Vagina (tissue), 2 donors: Measurements from ENCODE around the gene PTPRD. TPM values are rescaled to one million over a fixed set of nuclear protein-coding genes. Genes with fewer than 3 reads are reported as not detected.

Experiments
- DNase-seq, 2 donors: peaks; one replicate each; pipeline ENCODE4 v3.0.0-alpha.2; 2017; ENCODE audit errors: extremely low spot score in 2 of 2
- H3K27ac ChIP-seq: fragments of 200-600 bp; sonication (generic); one replicate; pipeline ENCODE4 v1.5.1; 2019
- H3K27me3 ChIP-seq: fragments of 200-600 bp; sonication (generic); one replicate; pipeline ENCODE4 v1.5.1; 2019
- H3K36me3 ChIP-seq, 2 donors: fragments of 200-600 bp; sonication (generic); one replicate each; pipeline ENCODE4 v1.5.1; 2017 to 2019
- H3K4me1 ChIP-seq: fragments of 200-600 bp; sonication (generic); one replicate; pipeline ENCODE4 v1.5.1; 2019
- H3K4me3 ChIP-seq, 2 donors: fragments of 200-600 bp; sonication (generic); 1 replicate in 1 of 2; 2 replicates in 1 of 2; pipeline ENCODE4 v1.5.1; 2016 to 2019
- H3K9me3 ChIP-seq: fragments of 200-600 bp; sonication (generic); one replicate; pipeline ENCODE4 v1.5.1; 2019
- POLR2A ChIP-seq, 2 donors: fragments of 450-650 bp; IDR thresholded peaks; one replicate each; pipeline ENCODE4 v1.6.1; 2017; ENCODE audit warnings: antibody characterized with exemption in 2 of 2, mild to moderate bottlenecking in 2 of 2, moderate library complexity in 2 of 2
- POLR2AphosphoS5 ChIP-seq, 2 donors: sonication (generic); formaldehyde crosslinking; IDR thresholded peaks; one replicate each; pipeline ENCODE4 v1.9.0; 2017; ENCODE audit warnings: antibody characterized with exemption in 2 of 2, mild to moderate bottlenecking in 2 of 2, low read depth in 1 of 2; ENCODE audit not compliant: insufficient read depth in 1 of 2
- intact Hi-C: fragments of 100-400 bp; cut with DNase I; formaldehyde crosslinking; loops from one replicate; pipeline ENCODE4 v1.15.1; 2023
- total RNA-seq: library from RNA; depleted of rRNA; stranded (reverse); fragments of >200 nt; gene quantifications from one replicate; pipeline ENCODE4 v1.2.3, GENCODE V29; 2016
- TF ChIP-seq, protein P1 (sequence below), 3 experiments: fragments of 450-650 bp in 2 of 3; fragments of 200-600 bp in 1 of 3; sonication (generic) in 1 of 3; IDR thresholded peaks; one replicate each; pipeline ENCODE4 v1.5.1; 2017 to 2019; ENCODE audit warnings: antibody characterized with exemption in 3 of 3, mild to moderate bottlenecking in 2 of 3, moderate library complexity in 2 of 3

Gene PTPRD
- total RNA-seq, 1 donor from 2014 or later, result 10.3 TPM

GRCh38 chr9:8473244-8474020, 2139.4 kb downstream of the PTPRD start:
- no peak for TF ChIP-seq POLR2A (IDR thresholded peaks at IDR 0.05)
- TF ChIP-seq POLR2AphosphoS5 (IDR thresholded peaks at IDR 0.05; ENCODE audit: insufficient read depth in 1 of 2, low read depth in 1 of 2), result no peak
- TF ChIP-seq, protein P1, sequence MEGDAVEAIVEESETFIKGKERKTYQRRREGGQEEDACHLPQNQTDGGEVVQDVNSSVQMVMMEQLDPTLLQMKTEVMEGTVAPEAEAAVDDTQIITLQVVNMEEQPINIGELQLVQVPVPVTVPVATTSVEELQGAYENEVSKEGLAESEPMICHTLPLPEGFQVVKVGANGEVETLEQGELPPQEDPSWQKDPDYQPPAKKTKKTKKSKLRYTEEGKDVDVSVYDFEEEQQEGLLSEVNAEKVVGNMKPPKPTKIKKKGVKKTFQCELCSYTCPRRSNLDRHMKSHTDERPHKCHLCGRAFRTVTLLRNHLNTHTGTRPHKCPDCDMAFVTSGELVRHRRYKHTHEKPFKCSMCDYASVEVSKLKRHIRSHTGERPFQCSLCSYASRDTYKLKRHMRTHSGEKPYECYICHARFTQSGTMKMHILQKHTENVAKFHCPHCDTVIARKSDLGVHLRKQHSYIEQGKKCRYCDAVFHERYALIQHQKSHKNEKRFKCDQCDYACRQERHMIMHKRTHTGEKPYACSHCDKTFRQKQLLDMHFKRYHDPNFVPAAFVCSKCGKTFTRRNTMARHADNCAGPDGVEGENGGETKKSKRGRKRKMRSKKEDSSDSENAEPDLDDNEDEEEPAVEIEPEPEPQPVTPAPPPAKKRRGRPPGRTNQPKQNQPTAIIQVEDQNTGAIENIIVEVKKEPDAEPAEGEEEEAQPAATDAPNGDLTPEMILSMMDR (IDR thresholded peaks at IDR 0.05), result no peak
- H3K4me3 ChIP-seq, result no peak overlapping the region
- H3K27ac ChIP-seq, result no peak overlapping the region
- no peak for DNase-seq
- H3K36me3 ChIP-seq, result no peaks in the 10 kb centered on the region
- H3K27me3 ChIP-seq, result no peaks in the 10 kb centered on the region
- no peaks in the 10 kb centered on the region for H3K4me1 ChIP-seq
- intact Hi-C loops, result no loop called here
- H3K9me3 ChIP-seq, result no peaks in the 10 kb centered on the region

DNA sequence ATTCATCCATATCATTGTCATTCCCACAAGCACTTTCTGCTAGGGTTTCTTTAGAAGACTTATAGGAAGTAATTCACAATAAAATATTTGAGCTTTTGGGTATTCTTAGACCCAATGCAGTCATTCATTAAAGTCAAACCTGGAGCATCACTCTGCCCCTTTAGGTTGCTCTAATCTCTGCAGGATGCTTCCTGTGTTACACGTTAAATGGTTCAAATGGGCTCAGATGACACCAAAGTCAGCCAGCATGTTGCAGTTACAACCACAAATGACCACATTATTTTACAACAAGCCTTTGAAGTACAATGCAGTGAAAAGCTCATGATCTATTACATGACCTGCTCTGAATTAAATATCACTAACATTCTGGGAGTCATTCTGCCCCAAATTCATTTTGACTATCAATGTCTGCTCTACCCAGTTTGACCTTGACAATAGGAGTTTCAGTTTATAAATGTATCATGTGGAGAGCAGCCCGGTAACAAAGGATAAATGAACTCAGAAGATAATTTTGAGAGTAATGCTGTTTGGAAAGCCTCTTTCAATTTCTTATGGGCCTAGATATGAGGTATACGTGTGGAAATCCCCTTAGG, 2144.7 kb downstream of the PTPRD start:
- Histone ChIP-seq H3K4me3 (no peak overlapping the region), H3K9me3 (no peaks in the 10 kb centered on the region), H3K4me1 (no peaks in the 10 kb centered on the region), H3K27ac (no peak overlapping the region), H3K27me3 (no peaks in the 10 kb centered on the region), H3K36me3 (no peaks in the 10 kb centered on the region)
- no peak for DNase-seq
- intact Hi-C loops, result no loop called here
- TF ChIP-seq, protein P1 (IDR thresholded peaks at IDR 0.05), result no peak
- no peak for TF ChIP-seq POLR2A (IDR thresholded peaks at IDR 0.05)
- no peak for TF ChIP-seq POLR2AphosphoS5 (IDR thresholded peaks at IDR 0.05; ENCODE audit: insufficient read depth in 1 of 2, low read depth in 1 of 2)

DNA sequence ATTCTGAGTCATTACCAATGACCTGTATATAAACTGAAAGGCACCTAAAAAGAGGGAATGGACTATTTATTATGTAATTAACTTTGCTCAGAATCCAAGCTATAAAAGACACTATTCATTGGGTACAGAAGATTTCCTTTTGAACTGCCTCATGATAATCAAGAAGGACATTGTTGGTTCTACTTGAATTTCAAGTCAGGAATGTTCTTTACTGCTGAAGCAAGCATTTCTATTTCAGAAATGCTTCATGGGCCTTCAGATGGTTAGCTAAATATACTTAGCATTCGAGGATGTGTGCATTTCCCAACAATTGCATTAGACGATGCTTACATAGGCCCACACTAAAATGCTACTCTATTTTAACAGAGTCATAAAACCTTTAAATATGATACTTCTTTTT, 2155.0 kb downstream of the PTPRD start:
- Histone ChIP-seq H3K9me3 (no peaks in the 10 kb centered on the region), H3K4me3 (no peak overlapping the region), H3K27ac (no peak overlapping the region), H3K36me3 (no peaks in the 10 kb centered on the region), H3K4me1 (no peaks in the 10 kb centered on the region), H3K27me3 (no peaks in the 10 kb centered on the region)
- TF ChIP-seq, protein P1 (IDR thresholded peaks at IDR 0.05), result no peak
- no peak for TF ChIP-seq POLR2A (IDR thresholded peaks at IDR 0.05)
- no peak for TF ChIP-seq POLR2AphosphoS5 (IDR thresholded peaks at IDR 0.05; ENCODE audit: insufficient read depth in 1 of 2, low read depth in 1 of 2)
- DNase-seq, result no peak
- intact Hi-C loops, result no loop called here

GRCh38 chr9:8457055-8457454, 2155.7 kb downstream of the PTPRD start:
- Histone ChIP-seq H3K27me3 (no peaks in the 10 kb centered on the region), H3K36me3 (no peaks in the 10 kb centered on the region), H3K4me3 (no peak overlapping the region), H3K4me1 (no peaks in the 10 kb centered on the region), H3K27ac (no peak overlapping the region), H3K9me3 (no peaks in the 10 kb centered on the region)
- TF ChIP-seq, protein P1 (IDR thresholded peaks at IDR 0.05), result no peak
- TF ChIP-seq POLR2A (IDR thresholded peaks at IDR 0.05), result no peak
- TF ChIP-seq POLR2AphosphoS5 (IDR thresholded peaks at IDR 0.05; ENCODE audit: insufficient read depth in 1 of 2, low read depth in 1 of 2), result no peak
- no peak for DNase-seq
- intact Hi-C loops, result no loop called here

- Histone ChIP-seq H3K36me3 (no peaks in the 10 kb centered on the region), H3K4me1 (no peaks in the 10 kb centered on the region), H3K27ac (no peak overlapping the region), H3K27me3 (no peaks in the 10 kb centered on the region), H3K9me3 (no peaks in the 10 kb centered on the region), H3K4me3 (no peak overlapping the region)
- no peak for DNase-seq
- TF ChIP-seq, protein P1 (IDR thresholded peaks at IDR 0.05), result no peak
- no peak for TF ChIP-seq POLR2A (IDR thresholded peaks at IDR 0.05)
- no peak for TF ChIP-seq POLR2AphosphoS5 (IDR thresholded peaks at IDR 0.05; ENCODE audit: insufficient read depth in 1 of 2, low read depth in 1 of 2)
- intact Hi-C loops, result no loop called here
These were observed 2156.5 kb downstream of the PTPRD start for GRCh38 chr9:8456344-8456743.
